ENCODE measurements around the gene PATE4. TPM values are rescaled to one million over a fixed set of nuclear protein-coding genes. Genes with fewer than 3 reads are reported as not detected.
A peak's percentile ranks its signal among the peaks of the same experiment; 100 is the strongest.

The PATE4 gene
- polyA plus RNA-seq, 4 donors: 0.03 TPM; not detected in 3

GRCh38 chr11:125873881-125874555 lies 40.9 kb downstream of the PATE4 start:
- Histone ChIP-seq H3K4me1 (ENCODE audit: control insufficient read depth in 3 of 3, insufficient read depth in 2 of 3, low read depth in 1 of 3, low read length in 2 of 3) (no peaks in the 10 kb centered on the region), H3K36me3 (ENCODE audit: control insufficient read depth in 3 of 3, insufficient read depth in 2 of 3, low read depth in 1 of 3, low read length in 3 of 3) (no peaks in the 10 kb centered on the region), H3K9me3 (ENCODE audit: control insufficient read depth in 2 of 2, insufficient read depth in 1 of 2, low read depth in 1 of 2, low read length in 1 of 2) (peaks cover 0 to 8% of the 10 kb centered on the region in 2 donors), H3K4me3 (ENCODE audit: low read depth in 1 of 3, low read length in 3 of 3) (no peak overlapping the region), H3K27me3 (ENCODE audit: control insufficient read depth in 3 of 3, insufficient read depth in 3 of 3, low read length in 3 of 3) (no peaks in the 10 kb centered on the region), H3K27ac (ENCODE audit: low read depth in 1 of 3, low read length in 2 of 3) (no peak overlapping the region)
- 77 to 84% (median 80%) methylated on average over 19 to 20 of the region's 20 CpGs for WGBS, 3 donors
- DNase-seq (no peak), FAIRE-seq (no peak)

GRCh38 chr11:125874556-125875124 lies 41.5 kb downstream of the PATE4 start:
- peak; percentile 66 to 78 for DNase-seq
- H3K4me3 ChIP-seq (ENCODE audit: low read depth in 1 of 3, low read length in 3 of 3): no peak overlapping the region
- 11 to 13% (median 12%) methylated on average over 8 of the region's 8 CpGs for WGBS, 3 donors
- no peaks in the 10 kb centered on the region for H3K36me3 ChIP-seq (ENCODE audit: control insufficient read depth in 3 of 3, insufficient read depth in 2 of 3, low read depth in 1 of 3, low read length in 3 of 3)
- FAIRE-seq: no peak
- H3K4me1 ChIP-seq (ENCODE audit: control insufficient read depth in 3 of 3, insufficient read depth in 2 of 3, low read depth in 1 of 3, low read length in 2 of 3): no peaks in the 10 kb centered on the region
- H3K9me3 ChIP-seq (ENCODE audit: control insufficient read depth in 2 of 2, insufficient read depth in 1 of 2, low read depth in 1 of 2, low read length in 1 of 2): peaks cover 0 to 8% of the 10 kb centered on the region in 2 donors
- no peaks in the 10 kb centered on the region for H3K27me3 ChIP-seq (ENCODE audit: control insufficient read depth in 3 of 3, insufficient read depth in 3 of 3, low read length in 3 of 3)
- H3K27ac ChIP-seq (ENCODE audit: low read depth in 1 of 3, low read length in 2 of 3): no peak overlapping the region

GRCh38 chr11:125881291-125881690 lies 48.2 kb downstream of the PATE4 start:
- 62 to 86% (median 74%) methylated on average over 1 of the region's 1 CpG for WGBS, 3 donors
- Histone ChIP-seq H3K4me3 (ENCODE audit: low read depth in 1 of 3, low read length in 3 of 3) (no peak overlapping the region), H3K9me3 (ENCODE audit: control insufficient read depth in 2 of 2, insufficient read depth in 1 of 2, low read depth in 1 of 2, low read length in 1 of 2) (no peaks in the 10 kb centered on the region), H3K36me3 (ENCODE audit: control insufficient read depth in 3 of 3, insufficient read depth in 2 of 3, low read depth in 1 of 3, low read length in 3 of 3) (no peaks in the 10 kb centered on the region), H3K4me1 (ENCODE audit: control insufficient read depth in 3 of 3, insufficient read depth in 2 of 3, low read depth in 1 of 3, low read length in 2 of 3) (no peaks in the 10 kb centered on the region), H3K27ac (ENCODE audit: low read depth in 1 of 3, low read length in 2 of 3) (no peak overlapping the region), H3K27me3 (ENCODE audit: control insufficient read depth in 3 of 3, insufficient read depth in 3 of 3, low read length in 3 of 3) (no peaks in the 10 kb centered on the region)
- DNase-seq: no peak
- FAIRE-seq: no peak

- Histone ChIP-seq H3K9me3 (ENCODE audit: control insufficient read depth in 2 of 2, insufficient read depth in 1 of 2, low read depth in 1 of 2, low read length in 1 of 2) (no peaks in the 10 kb centered on the region), H3K27ac (ENCODE audit: low read depth in 1 of 3, low read length in 2 of 3) (no peak overlapping the region), H3K4me1 (ENCODE audit: control insufficient read depth in 3 of 3, insufficient read depth in 2 of 3, low read depth in 1 of 3, low read length in 2 of 3) (no peaks in the 10 kb centered on the region), H3K27me3 (ENCODE audit: control insufficient read depth in 3 of 3, insufficient read depth in 3 of 3, low read length in 3 of 3) (no peaks in the 10 kb centered on the region), H3K4me3 (ENCODE audit: low read depth in 1 of 3, low read length in 3 of 3) (no peak overlapping the region), H3K36me3 (ENCODE audit: control insufficient read depth in 3 of 3, insufficient read depth in 2 of 3, low read depth in 1 of 3, low read length in 3 of 3) (no peaks in the 10 kb centered on the region)
- FAIRE-seq (no peak), DNase-seq (peak in 1 of 2 donors; percentile 20)
- 42 to 73% (median 48%) methylated on average over 8 of the region's 8 CpGs for WGBS, 3 donors
These were observed 50.3 kb downstream of the PATE4 start for GRCh38 chr11:125883375-125883774.

- peak overlapping the region; percentile 36 to 97 (median 97) for H3K27ac ChIP-seq (ENCODE audit: low read depth in 1 of 3, low read length in 2 of 3)
- H3K4me3 ChIP-seq (ENCODE audit: low read depth in 1 of 3, low read length in 3 of 3): peak overlapping the region in 2 of 3 donors; percentile 75 to 97
- whole genome bisulfite sequencing, 3 donors: 38 to 70% (median 48%) methylated on average over 23 to 24 of the region's 24 CpGs
- no peaks in the 10 kb centered on the region for H3K9me3 ChIP-seq (ENCODE audit: control insufficient read depth in 2 of 2, insufficient read depth in 1 of 2, low read depth in 1 of 2, low read length in 1 of 2)
- H3K27me3 ChIP-seq (ENCODE audit: control insufficient read depth in 3 of 3, insufficient read depth in 3 of 3, low read length in 3 of 3): no peaks in the 10 kb centered on the region
- FAIRE-seq: no peak
- peak; percentile 16 to 46 for DNase-seq
- no peaks in the 10 kb centered on the region for H3K4me1 ChIP-seq (ENCODE audit: control insufficient read depth in 3 of 3, insufficient read depth in 2 of 3, low read depth in 1 of 3, low read length in 2 of 3)
- H3K36me3 ChIP-seq (ENCODE audit: control insufficient read depth in 3 of 3, insufficient read depth in 2 of 3, low read depth in 1 of 3, low read length in 3 of 3): no peaks in the 10 kb centered on the region
These were observed 53.9 kb downstream of the PATE4 start for GRCh38 chr11:125886997-125887372.

- FAIRE-seq (no peak), DNase-seq (peak; percentile 92 to 95)
- Histone ChIP-seq H3K27ac (ENCODE audit: low read depth in 1 of 3, low read length in 2 of 3) (peak within 1 kb of the TSS; percentile 88 to 97 (median 97)), H3K4me3 (ENCODE audit: low read depth in 1 of 3, low read length in 3 of 3) (peak within 1 kb of the TSS; percentile 75 to 97 (median 75)), H3K36me3 (ENCODE audit: control insufficient read depth in 3 of 3, insufficient read depth in 2 of 3, low read depth in 1 of 3, low read length in 3 of 3) (peaks cover 0 to 1% (median 0%) of the 10 kb centered on the region in 3 donors), H3K27me3 (ENCODE audit: control insufficient read depth in 3 of 3, insufficient read depth in 3 of 3, low read length in 3 of 3) (no peaks in the 10 kb centered on the region), H3K4me1 (ENCODE audit: control insufficient read depth in 3 of 3, insufficient read depth in 2 of 3, low read depth in 1 of 3, low read length in 2 of 3) (peaks cover 0 to under 1% (median 0%) of the 10 kb centered on the region in 3 donors), H3K9me3 (ENCODE audit: control insufficient read depth in 2 of 2, insufficient read depth in 1 of 2, low read depth in 1 of 2, low read length in 1 of 2) (no peaks in the 10 kb centered on the region)
- 1% methylated on average over 76 to 91 of the region's 91 CpGs for WGBS, 3 donors
These were observed 54.5 kb downstream of the PATE4 start, which contains the start of gene HYLS1 for GRCh38 chr11:125887373-125888324. TSS of gene HYLS1 (plus strand) at chr11:125887668. CDS start at chr11:125899369, 11,701 bp downstream.

Other genes starting within 250 kb of the PATE4 start
- 100 to 1,000 TPM in 1 of 4 donors, 10 to 100 TPM in 3; 16.5 to 195 (median 48.2) TPM for gene STT3A, start 240.5 kb upstream of the PATE4 start, polyA plus RNA-seq
- 10 to 100 TPM in 2 of 4 donors, 1 to 10 TPM in 2; 2.7 to 22.6 (median 12.7) TPM for gene CHEK1, start 208.2 kb upstream of the PATE4 start, polyA plus RNA-seq
- under 1 TPM in 2 of 4 donors, not detected in 2; 0.07 to 0.19 TPM for gene ACRV1, start 152.5 kb upstream of the PATE4 start, polyA plus RNA-seq
- not detected for gene PATE1, start 87.0 kb upstream of the PATE4 start, polyA plus RNA-seq
- gene PATE2, start 54.5 kb upstream of the PATE4 start, polyA plus RNA-seq: not detected
- gene PATE3, start 45.2 kb upstream of the PATE4 start, polyA plus RNA-seq: not detected
- 1 to 10 TPM; 4.3 to 7.4 (median 5.5) TPM for gene HYLS1, start 54.4 kb downstream of the PATE4 start, polyA plus RNA-seq
- 10 to 100 TPM; 10.3 to 12.7 (median 11.9) TPM for gene PUS3, start 69.9 kb downstream of the PATE4 start, polyA plus RNA-seq
- under 1 TPM in 3 of 4 donors, not detected in 1; 0.47 to 0.81 (median 0.63) TPM for gene DDX25, start 71.2 kb downstream of the PATE4 start, polyA plus RNA-seq
- gene VSIG10L2, start 112.7 kb downstream of the PATE4 start, polyA plus RNA-seq: under 1 TPM in 2 of 4 donors, not detected in 2; 0.01 to 0.10 TPM
- gene CDON, start 229.6 kb downstream of the PATE4 start, polyA plus RNA-seq: 1 to 10 TPM in 2 of 4 donors, not detected in 2; 1.7 to 9.0 TPM

All from small intestine (tissue), 7 donors.